RKO (cell line): ENCODE measurements around the gene NSD1.

Source experiments
- DNase-seq: peaks from one replicate; pipeline ENCODE4 v3.0.0-alpha.2; 2016; ENCODE audit warnings: low spot score

NSD1 gene

DNA sequence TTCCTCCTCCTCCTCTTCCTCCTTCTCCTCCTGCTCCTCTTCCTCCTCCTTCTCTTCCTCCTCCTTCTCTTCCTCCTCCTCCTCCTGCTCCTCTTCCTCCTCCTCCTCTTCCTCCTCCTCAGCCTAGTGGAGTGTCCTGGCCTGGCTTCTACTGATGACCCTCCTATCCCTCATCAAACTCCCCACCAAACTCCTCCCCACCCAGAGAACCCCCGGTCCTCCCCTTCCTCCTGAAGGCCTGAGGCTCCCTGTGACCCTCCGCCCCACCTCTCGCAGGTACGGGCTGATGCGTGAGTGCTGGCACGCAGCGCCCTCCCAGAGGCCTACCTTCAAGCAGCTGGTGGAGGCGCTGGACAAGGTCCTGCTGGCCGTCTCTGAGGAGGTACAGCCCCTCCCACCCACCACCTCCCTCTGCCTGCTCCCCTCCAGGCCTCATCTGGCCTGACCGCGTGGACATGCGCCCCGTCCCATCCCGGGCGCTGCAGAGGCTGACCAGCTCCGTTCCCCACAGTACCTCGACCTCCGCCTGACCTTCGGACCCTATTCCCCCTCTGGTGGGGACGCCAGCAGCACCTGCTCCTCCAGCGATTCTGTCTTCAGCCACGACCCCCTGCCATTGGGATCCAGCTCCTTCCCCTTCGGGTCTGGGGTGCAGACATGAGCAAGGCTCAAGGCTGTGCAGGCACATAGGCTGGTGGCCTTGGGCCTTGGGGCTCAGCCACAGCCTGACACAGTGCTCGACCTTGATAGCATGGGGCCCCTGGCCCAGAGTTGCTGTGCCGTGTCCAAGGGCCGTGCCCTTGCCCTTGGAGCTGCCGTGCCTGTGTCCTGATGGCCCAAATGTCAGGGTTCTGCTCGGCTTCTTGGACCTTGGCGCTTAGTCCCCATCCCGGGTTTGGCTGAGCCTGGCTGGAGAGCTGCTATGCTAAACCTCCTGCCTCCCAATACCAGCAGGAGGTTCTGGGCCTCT is 36.3 kb upstream of the NSD1 start:
- DNase-seq: no peak

GRCh38 chr5:177098120-177098469 is 35.5 kb upstream of the NSD1 start:
- no peak for DNase-seq

- no peak for DNase-seq
Observed at GRCh38 chr5:177098470-177099141, 35.0 kb upstream of the NSD1 start.

DNA sequence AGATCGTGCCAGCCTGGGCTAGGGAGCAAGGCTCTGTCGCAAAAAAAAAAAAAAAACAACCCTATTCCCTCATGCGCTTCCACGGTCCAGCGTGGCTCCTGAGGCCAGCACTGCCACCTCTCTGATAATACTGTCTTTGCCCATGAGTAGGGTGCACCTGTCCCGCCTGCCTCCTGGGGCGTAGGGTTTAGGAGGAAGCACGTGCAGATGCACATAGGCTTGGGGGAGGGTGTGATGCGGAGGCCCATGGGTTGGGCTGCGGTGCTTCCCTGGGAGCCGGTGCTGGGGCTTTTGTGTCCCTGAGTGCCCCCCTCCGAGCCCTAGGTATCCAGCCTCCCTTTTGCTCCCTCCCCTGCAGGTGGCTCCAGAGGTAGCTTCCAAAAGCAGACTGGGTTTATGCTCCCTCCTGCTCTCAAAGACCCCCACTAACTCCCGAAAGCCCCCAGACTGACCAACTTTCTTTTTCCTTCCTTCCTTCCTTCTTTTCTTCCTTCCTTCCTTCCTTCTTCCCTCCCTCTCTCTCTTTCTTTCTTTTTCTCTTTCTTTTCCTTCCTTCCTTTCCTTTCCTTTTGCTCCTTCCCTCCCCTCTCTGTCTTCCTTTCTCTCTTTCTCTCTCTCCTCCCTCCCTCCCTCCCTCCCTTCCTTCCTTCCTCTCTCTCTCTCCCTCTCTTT is 34.0 kb upstream of the NSD1 start:
- no peak for DNase-seq

DNA sequence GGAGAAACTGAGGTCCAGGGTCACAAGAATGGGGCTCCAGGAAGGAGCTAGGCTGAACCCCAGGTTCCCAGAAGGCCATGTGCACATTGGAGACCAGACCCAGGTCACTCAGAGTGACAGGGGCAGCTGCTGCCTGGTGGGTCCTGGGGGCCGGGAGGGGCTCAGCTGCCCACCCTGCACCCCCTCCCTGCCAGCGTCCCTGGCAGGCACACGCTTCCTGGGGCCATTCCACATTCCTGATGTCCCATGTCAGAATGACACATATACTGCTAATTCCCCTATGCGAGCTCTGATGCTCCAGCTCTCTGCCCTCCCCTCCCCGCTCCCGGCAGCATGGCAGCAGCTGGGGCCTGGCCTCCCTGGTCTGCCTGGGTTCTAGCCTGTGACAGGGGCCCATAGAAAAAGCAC is 32.9 kb upstream of the NSD1 start:
- peak; percentile 48 for DNase-seq

GRCh38 chr5:177103523-177104253 is 29.9 kb upstream of the NSD1 start:
- no peak for DNase-seq

DNA sequence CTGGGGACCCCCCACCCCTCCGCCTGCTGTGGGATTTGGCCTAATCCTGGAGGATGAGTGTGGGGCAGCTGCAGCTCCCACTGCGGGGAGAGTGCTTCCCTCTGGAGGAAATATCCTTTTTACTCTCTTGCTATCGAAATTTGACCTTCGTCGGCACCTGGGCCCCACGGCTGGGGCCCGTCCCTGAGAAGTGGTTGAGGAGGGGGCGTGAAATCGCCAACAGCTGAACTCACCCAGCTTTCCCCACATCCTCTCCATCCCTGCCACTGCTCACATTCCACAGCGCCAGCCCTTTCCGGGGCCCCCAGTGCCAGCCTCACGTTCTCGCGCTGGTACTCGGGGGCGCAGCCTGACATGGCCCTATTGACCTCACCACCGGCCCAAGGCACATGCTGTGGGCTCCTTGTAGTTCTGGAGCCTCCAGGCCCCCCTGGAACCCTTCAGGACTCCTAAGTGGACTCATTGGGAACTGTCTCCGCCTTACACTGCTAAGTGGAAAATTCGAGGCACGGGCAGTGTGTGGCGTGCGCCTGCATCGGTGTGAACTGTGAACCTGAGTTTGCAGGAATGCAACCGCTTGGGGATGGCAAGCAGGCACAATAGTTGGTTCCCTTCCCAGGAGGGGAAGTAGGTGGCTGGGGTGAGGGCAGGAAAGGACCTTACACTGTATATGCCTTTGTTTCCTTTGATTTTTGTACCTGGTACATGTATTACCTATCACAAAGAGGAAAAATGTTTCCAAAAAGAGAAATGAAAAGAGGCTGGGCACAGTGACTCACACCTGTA is 27.7 kb upstream of the NSD1 start:
- no peak for DNase-seq

GRCh38 chr5:177107159-177107558 is 26.4 kb upstream of the NSD1 start:
- DNase-seq: no peak

DNA sequence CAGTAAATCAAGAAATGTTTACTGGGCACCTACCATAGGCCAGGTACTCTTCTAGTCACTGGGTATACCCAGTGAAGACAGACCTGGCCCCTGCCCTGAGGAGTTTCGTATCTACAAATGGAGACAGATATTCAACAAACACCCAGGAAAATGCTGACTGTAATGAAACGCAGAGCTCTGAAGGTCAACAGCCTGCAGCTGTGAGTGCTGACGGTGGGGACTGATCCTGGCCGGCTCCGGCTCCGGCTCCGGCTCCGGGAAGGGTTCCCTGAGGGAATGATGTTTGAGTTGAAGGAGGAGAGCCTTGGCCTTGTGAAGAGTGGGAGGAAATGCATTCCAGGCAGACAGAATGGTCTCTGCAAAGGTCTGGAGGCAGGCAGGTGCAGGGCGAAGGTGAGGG is 23.8 kb upstream of the NSD1 start:
- no peak for DNase-seq

DNA sequence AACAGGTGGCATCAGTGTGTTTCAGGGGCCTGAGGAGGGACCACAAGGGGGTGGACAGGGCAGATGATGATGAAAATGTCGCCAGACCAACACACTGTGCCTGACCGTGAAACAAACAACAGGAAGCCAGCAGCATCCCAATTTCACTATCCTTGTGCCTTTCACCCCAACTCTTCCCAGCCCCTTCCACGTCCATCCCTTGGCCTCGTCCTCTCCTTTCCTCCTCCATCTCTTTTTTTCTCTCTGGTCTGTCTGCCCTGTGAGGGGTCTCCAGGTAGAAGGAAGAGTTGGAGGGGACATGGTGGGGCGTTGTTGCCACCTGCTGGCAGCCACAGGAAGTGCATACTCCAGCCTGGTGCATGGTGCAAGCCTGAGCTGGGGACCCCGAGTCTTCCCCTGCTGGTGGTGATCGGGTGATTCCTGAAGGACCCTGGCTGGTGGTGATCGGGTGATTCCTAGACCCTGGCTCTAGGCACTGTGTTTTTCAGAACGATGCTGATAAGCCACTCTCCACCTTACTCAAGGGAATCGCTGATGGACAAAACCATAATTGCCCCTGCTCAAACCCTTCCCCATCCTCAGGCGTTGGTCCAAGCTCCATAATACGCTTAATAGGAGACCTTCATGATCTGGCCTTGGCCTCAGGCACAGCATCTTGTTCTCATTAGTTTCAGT is 21.7 kb upstream of the NSD1 start:
- peak; percentile 45 for DNase-seq

DNA sequence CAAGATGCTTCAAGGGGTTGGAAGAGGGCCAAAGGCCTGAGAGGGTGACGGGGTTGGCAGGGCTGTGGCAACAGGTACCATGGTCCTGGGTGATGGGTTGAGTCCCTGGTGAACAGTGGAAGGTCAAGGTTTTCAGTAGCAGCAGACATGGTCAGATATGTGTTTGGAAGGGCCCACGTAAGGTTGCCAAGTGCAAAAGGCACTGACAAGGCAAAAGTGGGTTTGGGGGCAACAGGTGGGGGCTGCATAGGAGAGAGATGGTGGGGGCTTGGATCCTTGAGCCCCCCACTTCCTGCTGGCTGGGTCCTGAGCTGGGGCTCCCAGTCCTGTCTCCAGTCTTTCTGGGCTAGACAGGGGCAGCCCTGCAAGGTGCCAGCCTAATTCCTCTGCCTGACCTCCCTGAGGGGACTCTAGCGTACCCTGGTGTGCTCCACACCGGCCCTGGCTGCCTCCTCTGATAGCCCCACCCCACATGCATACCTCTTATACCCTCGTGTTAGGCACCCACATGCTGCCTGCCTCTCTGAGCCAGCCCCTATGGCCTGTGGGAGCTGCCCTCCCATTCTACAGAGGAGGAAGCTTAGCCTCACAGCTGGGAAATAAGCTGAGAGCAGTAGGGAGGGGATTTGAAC is 20.9 kb upstream of the NSD1 start:
- no peak for DNase-seq

GRCh38 chr5:177113566-177114424 is 19.8 kb upstream of the NSD1 start:
- peak; percentile 76 for DNase-seq

DNA sequence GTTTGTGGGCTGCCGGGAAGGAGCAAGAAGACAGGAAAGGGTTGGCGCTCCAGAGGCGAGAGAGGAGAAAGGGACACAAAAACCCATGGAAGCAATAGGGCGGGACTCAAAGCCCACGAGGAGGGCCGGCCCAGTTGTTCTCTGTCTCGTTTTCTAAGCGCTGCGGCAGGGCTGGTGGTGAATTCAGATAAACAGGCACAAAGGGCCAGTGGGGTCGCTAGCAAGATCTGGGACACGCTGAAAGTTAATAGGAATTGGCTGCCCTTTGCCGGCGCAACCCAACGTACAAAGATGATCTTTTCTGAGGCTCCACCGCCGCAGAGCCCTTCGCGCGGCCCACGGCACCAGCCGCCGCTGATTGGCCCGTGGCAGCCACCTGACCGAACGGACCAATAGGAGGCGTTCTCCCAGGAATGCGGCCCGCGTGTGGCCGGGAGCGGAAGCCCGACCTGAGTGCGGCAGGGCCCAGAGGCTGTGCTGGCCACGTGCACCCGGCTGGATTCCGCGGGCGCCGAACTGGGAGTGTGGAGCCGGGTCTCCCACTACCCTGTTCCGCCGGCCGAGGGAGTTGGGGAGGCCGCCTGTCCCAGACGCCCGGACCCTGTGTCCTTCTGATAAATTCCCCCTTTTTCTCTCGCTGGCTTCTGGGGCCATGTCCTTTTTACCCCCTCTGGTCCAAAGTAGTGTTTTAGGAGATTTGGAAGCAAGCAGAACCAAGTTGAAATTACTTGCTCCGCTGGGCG is 16.8 kb upstream of the NSD1 start:
- DNase-seq: no peak

DNA sequence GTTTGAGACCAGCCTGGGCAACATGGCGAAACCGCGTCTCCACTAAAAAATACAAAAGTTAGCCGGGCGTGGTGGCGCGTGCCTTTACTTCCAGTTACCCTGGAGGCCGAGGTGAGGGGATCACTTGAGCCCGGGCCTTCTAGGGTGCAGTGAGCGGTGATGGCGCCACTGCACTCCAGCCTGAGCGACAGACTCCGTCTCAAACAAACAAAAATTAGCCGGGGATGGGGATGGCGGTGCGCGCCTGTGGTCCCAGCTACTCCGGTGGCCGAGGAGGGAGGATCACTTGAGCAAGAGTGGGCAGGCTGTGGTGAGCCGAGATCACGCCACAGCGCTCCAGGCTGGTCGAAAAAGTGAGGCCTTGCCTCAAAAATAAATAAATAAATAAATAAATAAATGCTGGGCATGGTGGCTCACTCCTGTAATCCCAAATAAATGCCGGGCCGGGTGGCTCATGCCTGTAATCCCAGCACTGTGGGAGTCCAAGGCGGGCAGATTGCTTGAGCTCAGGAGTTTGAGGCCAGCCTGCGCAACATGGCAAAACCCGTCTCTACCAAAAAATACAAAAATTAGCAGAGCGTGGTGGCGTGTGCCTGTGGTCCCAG is 16.0 kb upstream of the NSD1 start:
- DNase-seq: no peak

DNA sequence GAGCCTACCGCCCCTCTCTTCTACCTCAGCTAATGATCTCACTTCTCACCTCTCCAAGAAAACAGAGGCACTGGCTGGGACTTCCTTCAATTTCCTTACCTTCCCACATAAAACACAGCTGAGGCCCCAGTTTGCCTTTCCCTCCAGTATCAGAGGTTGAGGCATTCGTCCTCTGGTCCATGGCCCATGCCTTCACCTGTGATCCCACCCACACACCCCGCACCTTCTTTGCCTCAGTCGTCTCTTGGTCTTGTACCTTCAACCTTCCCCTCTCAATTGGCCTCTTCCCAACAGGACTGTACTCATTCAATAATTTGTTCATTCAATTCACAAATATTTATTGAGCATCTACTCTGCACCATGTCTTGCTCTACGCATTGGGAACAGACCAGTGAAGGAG is 11.0 kb upstream of the NSD1 start:
- no peak for DNase-seq

DNA sequence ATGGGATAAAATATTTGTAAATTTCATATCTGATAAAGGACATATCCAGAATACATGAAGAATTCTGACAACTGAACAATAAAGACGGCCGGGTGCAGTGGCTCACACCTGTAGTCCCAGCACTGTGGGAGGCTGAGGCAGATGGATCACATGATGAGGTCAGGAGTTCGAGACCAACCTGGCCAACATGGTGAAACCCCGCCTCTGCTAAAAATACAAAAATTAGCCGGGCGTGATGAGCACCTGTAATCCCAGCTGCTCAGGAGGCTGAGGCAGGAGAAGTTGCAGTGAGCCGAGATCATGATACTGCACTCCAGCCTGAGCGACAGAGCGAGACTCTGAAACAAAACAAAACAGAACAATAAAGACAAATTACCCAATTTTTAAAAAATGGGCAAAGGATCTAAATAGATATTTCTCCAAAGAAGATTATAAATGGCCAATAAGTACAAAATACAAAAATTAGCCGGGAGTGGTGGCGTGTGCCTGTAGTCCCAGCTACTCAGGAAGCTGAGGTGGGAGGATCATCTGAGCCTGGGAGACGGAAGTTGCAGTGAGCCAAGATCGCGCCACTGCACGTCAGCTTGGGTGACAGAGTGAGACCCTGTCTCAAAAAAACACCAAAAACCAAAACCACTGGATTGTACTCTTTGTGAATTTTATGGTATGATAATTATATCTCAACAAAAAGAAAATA is 9.6 kb upstream of the NSD1 start:
- DNase-seq: no peak

GRCh38 chr5:177124486-177124991 is 9.0 kb upstream of the NSD1 start:
- no peak for DNase-seq
